Kidney (tissue), 22 donors: Measurements from ENCODE around the gene ARHGAP30. TPM values are rescaled to one million over a fixed set of nuclear protein-coding genes. Genes with fewer than 3 reads are reported as not detected.
A peak's percentile ranks its signal among the peaks of the same experiment; 100 is the strongest.
"Not testable (repeated sequence)": the region's sequence is repeated elsewhere in the genome, so short reads cannot be mapped to it uniquely, and the experiment has no call there.

ENCODE experiments used
- DNase-seq, 5 donors: peaks; one replicate each; pipeline ENCODE4 v3.0.0-alpha.2; 2013 to 2020
- FAIRE-seq: peaks from 2 replicates; lab custom pipeline; 2012; peaks lifted over from hg19 to GRCh38; lab: Jason Lieb, UNC
- H3K27ac ChIP-seq, 2 donors: one replicate each; pipeline ENCODE4 v1.7.0; 2013; ENCODE audit warnings: low read depth in 2 of 2, low read length in 2 of 2, inconsistent platforms in 1 of 2
- H3K27me3 ChIP-seq: one replicate; pipeline ENCODE4 v1.7.1; 2013; ENCODE audit warnings: low read length, inconsistent platforms; ENCODE audit not compliant: control insufficient read depth, insufficient read depth
- H3K36me3 ChIP-seq, 3 donors: one replicate each; pipeline versions ENCODE4 v1.7.0 to v1.7.1; 2013; ENCODE audit warnings: low read length in 3 of 3, control low read depth in 1 of 3, inconsistent platforms in 1 of 3; ENCODE audit not compliant: insufficient read depth in 3 of 3, control insufficient read depth in 2 of 3
- H3K4me1 ChIP-seq, 3 donors: one replicate each; pipeline versions ENCODE4 v1.7.0 to v1.7.1; 2013; ENCODE audit warnings: low read length in 3 of 3, inconsistent platforms in 1 of 3, low read depth in 1 of 3; ENCODE audit not compliant: control insufficient read depth in 2 of 3, insufficient read depth in 2 of 3
- H3K4me3 ChIP-seq, 3 donors: one replicate each; pipeline versions ENCODE4 v1.7.0 to v1.8.1; 2013; ENCODE audit warnings: low read length in 3 of 3, control low read depth in 1 of 3, inconsistent platforms in 1 of 3
- H3K9ac ChIP-seq, 3 donors: one replicate each; pipeline versions ENCODE4 v1.7.0 to v1.7.1; 2013; ENCODE audit warnings: low read length in 3 of 3, control low read depth in 1 of 3, inconsistent platforms in 1 of 3
- H3K9me3 ChIP-seq, 3 donors: one replicate each; pipeline versions ENCODE4 v1.7.0 to v1.7.1; 2013; ENCODE audit warnings: low read length in 3 of 3, control low read depth in 1 of 3, inconsistent platforms in 1 of 3; ENCODE audit not compliant: control insufficient read depth in 2 of 3, insufficient read depth in 1 of 3
- intact Hi-C: fragments of 100-400 bp; cut with DNase I; formaldehyde crosslinking; loops from one replicate; pipeline ENCODE4 v1.11.1; 2022
- long read RNA-seq, 10 donors: library from polyadenylated mRNA in 1 of 10; unstranded in 1 of 10; transcript quantifications; one replicate each; pipeline ENCODE4 v2.0.0 and lab custom pipeline, GENCODE V29; 2021 to 2026
- polyA plus RNA-seq: library from polyadenylated mRNA; stranded (reverse); fragments of 350-450 nt; fragmentation: Illumina TruSeq; extraction: RNeasy Lipid Tissue Mini Kit (QIAGEN cat#74804); gene quantifications from one replicate; pipeline ENCODE4 v1.2.3, GENCODE V29; 2014; ENCODE audit warnings: low read depth, low replicate concordance; ENCODE audit not compliant: insufficient read depth
- total RNA-seq: library from RNA; stranded (reverse); fragmentation: NEBNext Ultra II Directional; extraction: Animal tissue kit (Norgen Biotek cat#: 25700); gene quantifications from one replicate; pipeline ENCODE4 v1.2.1, GENCODE V29; 2021
- TF ChIP-seq, protein P1 (sequence below): IDR thresholded peaks from 3 replicates; pipeline ENCODE4 v1.5.1; 2012; ENCODE audit warnings: mild to moderate bottlenecking, moderate library complexity, borderline replicate concordance; ENCODE audit not compliant: insufficient read depth; ENCODE audit errors: extremely low read depth
- donor health status: control.
- donor health status: control.
- donor health status: control.
- donor health status: control.
- donor health status: control.
- donor health status: DM: yes; HTN: yes; CAD: no.
- donor health status: Normal renal cell carcinoma (clear cell type).

The ARHGAP30 gene, protein sequence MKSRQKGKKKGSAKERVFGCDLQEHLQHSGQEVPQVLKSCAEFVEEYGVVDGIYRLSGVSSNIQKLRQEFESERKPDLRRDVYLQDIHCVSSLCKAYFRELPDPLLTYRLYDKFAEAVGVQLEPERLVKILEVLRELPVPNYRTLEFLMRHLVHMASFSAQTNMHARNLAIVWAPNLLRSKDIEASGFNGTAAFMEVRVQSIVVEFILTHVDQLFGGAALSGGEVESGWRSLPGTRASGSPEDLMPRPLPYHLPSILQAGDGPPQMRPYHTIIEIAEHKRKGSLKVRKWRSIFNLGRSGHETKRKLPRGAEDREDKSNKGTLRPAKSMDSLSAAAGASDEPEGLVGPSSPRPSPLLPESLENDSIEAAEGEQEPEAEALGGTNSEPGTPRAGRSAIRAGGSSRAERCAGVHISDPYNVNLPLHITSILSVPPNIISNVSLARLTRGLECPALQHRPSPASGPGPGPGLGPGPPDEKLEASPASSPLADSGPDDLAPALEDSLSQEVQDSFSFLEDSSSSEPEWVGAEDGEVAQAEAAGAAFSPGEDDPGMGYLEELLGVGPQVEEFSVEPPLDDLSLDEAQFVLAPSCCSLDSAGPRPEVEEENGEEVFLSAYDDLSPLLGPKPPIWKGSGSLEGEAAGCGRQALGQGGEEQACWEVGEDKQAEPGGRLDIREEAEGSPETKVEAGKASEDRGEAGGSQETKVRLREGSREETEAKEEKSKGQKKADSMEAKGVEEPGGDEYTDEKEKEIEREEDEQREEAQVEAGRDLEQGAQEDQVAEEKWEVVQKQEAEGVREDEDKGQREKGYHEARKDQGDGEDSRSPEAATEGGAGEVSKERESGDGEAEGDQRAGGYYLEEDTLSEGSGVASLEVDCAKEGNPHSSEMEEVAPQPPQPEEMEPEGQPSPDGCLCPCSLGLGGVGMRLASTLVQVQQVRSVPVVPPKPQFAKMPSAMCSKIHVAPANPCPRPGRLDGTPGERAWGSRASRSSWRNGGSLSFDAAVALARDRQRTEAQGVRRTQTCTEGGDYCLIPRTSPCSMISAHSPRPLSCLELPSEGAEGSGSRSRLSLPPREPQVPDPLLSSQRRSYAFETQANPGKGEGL
- total RNA-seq (21.6 TPM), polyA plus RNA-seq (1.2 TPM)
- long read RNA-seq, donor 1, result 0 reads
- long read RNA-seq, donor 2, result 0 reads
- long read RNA-seq, donor 3, result 0 reads
- long read RNA-seq, donor 4, result 0 reads
- long read RNA-seq, donor 5, result 0 reads
- long read RNA-seq, donor 6, result 0 reads
- long read RNA-seq, donor 7, full-length matches to known transcripts, result 10 of 31 reads
- long read RNA-seq, donor 7, partial matches to known transcripts, result 6 of 31 reads
- long read RNA-seq, donor 7, other reads (novel, unspliced or antisense), result 15 of 31 reads
- long read RNA-seq, donor 8, result 0 reads
- long read RNA-seq, donor 9, result 0 reads
- long read RNA-seq, donor 10, full-length matches to known transcripts, result 1 of 1 reads
- long read RNA-seq, donor 10, partial matches to known transcripts, result 0 of 1 reads
- long read RNA-seq, donor 10, other reads (novel, unspliced or antisense), result 0 of 1 reads

DNA sequence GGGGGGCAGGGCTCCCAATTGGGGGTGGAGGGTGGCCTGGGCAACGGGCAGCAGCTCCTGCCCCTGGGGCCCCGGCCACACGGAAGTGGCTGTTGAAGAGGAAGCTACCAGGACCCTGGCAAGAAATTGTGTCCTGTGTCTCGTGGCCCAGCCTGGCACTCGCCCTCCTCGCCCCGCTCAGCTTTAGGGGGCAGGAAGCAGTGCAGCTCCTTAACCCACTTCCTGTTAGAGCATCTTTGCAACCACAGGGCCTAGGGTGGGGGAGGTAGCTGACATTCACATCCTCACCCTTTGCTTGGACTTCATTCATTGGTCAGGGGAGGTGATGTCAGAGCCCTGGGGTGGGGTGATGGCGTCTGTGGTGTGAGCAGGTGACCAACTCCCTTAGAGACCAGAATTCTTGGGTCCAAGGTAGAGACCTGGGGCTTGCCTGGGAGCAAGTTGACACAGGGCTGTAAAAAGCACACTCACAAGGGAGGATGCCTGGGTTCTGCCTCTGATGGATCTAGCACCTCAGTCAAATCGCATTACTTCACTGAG, at the start of gene ARHGAP30:
Gene ARHGAP30 (minus strand): TSS at position 161 of the 540 bp plus-strand sequence. CDS start 267 bp downstream, outside the sequence.
- DNase-seq, result peak in 1 of 5 donors; percentile 87

DNA sequence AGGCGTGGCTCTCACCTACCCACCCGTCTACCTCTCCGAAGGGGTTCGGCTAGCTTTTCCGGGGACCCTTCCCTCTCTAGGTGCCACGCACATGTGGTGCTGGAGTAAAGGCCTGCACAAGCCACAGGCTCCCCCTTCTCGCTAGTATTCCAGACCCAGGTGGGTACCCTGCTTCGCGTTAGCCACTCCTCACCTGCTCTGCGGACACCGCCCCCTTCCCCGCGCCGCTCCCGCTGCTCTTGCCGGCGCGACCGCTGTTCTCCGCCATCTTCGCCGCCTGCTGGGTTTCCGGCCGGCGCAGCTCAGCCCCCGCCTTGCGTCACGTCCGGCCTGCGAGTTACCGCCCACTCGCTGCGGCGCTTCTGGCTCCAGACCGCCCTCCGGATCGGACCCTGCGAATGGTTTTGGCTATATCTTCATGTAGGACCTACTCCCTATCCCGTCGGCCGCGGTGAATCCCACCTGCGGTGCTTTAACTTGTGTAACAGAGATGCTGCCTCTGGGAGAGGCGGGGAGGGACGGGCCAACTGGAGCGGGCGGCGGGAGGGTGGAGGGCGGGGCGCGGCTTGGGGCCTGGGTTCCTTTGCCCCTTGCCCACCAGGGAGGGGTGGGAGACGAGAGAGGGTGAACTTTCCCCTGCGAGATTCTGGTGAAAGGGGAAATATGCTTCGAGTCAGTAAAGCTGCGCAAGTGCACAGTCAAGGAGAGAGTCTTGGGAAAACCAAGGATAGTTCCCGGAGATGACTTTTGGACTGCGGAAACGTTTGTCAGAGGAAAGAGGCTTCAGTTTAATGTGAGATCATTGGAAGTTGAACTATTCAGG, 48.3 kb upstream of the ARHGAP30 start, which contains the start of the genes NIT1 and PFDN2:
Gene NIT1 (plus strand): TSS at position 347 of the 823 bp plus-strand sequence. CDS start 72 bp downstream, at position 419.
Gene PFDN2 (minus strand): TSS at position 279 of the 823 bp plus-strand sequence. CDS start 11 bp downstream, at position 268.
- peaks cover 4 to 36% (median 30%) of the 10 kb centered on the region in 3 donors for H3K4me1 ChIP-seq

More for the DNA sequence above, at the start of gene ARHGAP30:
- Histone ChIP-seq H3K9me3 (no peaks in the 10 kb centered on the region), H3K4me3 (peak within 1 kb of the TSS in 2 of 3 donors; percentile 13 to 38), H3K4me1 (no peaks in the 10 kb centered on the region), H3K27me3 (no peaks in the 10 kb centered on the region), H3K9ac (no peak within 1 kb of the TSS), H3K27ac (peak within 1 kb of the TSS in 1 of 2 donors; percentile 54), H3K36me3 (no peaks in the 10 kb centered on the region)
- intact Hi-C loops, result no loop called here
- TF ChIP-seq, protein P1, sequence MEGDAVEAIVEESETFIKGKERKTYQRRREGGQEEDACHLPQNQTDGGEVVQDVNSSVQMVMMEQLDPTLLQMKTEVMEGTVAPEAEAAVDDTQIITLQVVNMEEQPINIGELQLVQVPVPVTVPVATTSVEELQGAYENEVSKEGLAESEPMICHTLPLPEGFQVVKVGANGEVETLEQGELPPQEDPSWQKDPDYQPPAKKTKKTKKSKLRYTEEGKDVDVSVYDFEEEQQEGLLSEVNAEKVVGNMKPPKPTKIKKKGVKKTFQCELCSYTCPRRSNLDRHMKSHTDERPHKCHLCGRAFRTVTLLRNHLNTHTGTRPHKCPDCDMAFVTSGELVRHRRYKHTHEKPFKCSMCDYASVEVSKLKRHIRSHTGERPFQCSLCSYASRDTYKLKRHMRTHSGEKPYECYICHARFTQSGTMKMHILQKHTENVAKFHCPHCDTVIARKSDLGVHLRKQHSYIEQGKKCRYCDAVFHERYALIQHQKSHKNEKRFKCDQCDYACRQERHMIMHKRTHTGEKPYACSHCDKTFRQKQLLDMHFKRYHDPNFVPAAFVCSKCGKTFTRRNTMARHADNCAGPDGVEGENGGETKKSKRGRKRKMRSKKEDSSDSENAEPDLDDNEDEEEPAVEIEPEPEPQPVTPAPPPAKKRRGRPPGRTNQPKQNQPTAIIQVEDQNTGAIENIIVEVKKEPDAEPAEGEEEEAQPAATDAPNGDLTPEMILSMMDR, result no peak
- FAIRE-seq, result no peak

DNA sequence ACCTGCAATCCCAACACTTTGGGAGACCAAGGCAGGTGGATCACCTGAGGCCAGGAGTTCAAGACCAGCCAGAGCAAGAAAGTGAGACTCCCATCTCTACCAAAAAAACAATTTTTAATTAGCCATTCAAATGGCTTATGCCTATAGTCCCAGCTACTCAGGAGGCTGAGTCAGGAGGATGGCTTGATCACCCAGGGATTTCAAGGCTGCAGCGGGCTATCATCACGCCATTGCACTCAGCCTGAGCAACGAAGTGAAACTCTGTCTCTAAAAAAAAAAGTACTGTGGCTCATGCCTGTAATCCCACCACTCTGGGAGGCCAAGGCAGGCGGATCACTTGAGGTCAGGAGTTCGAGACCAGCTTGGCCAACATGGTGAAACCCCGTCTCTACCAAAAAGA, 46.3 kb upstream of the ARHGAP30 start:
- FAIRE-seq, DNase-seq: not testable (repeated sequence)

More for the DNA sequence above, 48.3 kb upstream of the ARHGAP30 start, which contains the start of the genes NIT1 and PFDN2:
- H3K36me3 ChIP-seq, result peaks cover 3 to 27% (median 21%) of the 10 kb centered on the region in 3 donors
- FAIRE-seq (no peak), DNase-seq (peak; percentile 91 to 96 (median 95))
- H3K27ac ChIP-seq, result peak within 1 kb of the TSS; percentile 95 to 98
- peak within 1 kb of the TSS; percentile 90 to 100 (median 99) for H3K4me3 ChIP-seq
- intact Hi-C loops, result no loop called here
- H3K9me3 ChIP-seq, result no peaks in the 10 kb centered on the region
- no peaks in the 10 kb centered on the region for H3K27me3 ChIP-seq
- peak within 1 kb of the TSS; percentile 67 to 99 (median 98) for H3K9ac ChIP-seq
- TF ChIP-seq, protein P1, result peak; percentile 10

More for the DNA sequence above, 46.3 kb upstream of the ARHGAP30 start:
- H3K27ac ChIP-seq, H3K9me3 ChIP-seq, H3K4me3 ChIP-seq, H3K27me3 ChIP-seq, H3K36me3 ChIP-seq, intact Hi-C loops, H3K9ac ChIP-seq: not testable (repeated sequence)
- H3K4me1 ChIP-seq, result peaks cover 4 to 34% (median 27%) of the 10 kb centered on the region in 3 donors
